ENCODE results near the gene HAUS5.
"Not testable (repeated sequence)": the region's sequence is repeated elsewhere in the genome, so short reads cannot be mapped to it uniquely, and the experiment has no call there.

Gene HAUS5

DNA sequence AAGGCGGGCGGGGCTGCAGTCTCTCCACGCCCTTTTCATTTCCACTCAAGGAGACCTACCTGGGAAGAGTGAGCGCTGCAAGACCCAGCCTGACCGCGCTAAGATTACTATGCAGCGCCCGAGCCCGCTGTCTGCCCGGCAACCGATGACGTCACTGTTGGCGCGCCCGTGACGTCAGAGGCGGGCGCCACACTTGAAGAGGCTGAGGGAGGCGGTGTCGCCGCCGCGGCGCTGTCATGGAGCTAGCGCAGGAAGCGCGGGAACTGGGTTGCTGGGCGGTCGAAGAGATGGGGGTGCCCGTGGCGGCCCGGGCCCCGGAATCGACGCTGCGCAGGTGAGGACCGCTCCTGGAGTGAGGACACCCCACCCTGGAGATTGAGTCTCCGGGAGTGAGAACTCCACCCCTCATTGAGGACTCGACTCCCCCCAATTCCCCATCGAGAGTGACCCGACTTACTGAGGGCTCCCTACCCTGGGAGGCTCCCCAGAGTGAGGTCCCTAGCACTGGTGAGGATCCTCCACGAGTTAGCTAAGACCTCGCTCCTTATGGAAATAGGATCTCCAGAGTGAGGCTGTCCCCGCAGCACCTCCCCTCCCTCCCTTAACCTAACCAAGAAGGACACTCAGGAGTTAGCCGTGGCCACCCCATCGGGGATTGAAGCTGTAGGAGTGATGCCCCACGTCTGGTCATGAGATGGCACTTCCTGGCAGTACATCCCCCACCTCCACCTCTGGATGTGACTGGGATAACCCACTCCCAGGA lies at the start of gene HAUS5:
HAUS5 (plus strand) TSS at position 177 of the 763 bp plus-strand sequence; CDS start at position 237, 60 bp downstream.
- DNase-seq = peak; percentile 87

DNA sequence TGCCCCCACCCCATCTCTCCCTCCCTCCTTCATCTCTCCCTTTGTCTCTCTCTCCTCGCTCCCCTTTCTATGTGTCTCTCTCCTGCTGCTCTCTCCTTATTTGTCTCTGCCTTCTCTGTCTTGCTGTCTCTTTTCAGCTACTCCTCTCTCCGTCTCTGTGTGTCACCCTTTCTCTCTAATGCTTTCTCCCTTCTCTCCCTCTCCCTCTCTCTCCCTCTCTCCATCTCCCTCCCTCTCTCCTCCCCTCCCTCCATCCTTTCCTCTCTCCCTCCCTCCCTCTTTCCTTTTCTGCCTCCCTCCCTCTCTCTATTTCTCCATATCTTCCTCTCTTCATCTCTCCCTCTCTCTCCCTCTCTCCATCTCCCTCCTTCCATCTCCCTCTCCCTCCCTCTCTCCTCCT lies 49.8 kb upstream of the HAUS5 start:
- DNase-seq = no peak

DNA sequence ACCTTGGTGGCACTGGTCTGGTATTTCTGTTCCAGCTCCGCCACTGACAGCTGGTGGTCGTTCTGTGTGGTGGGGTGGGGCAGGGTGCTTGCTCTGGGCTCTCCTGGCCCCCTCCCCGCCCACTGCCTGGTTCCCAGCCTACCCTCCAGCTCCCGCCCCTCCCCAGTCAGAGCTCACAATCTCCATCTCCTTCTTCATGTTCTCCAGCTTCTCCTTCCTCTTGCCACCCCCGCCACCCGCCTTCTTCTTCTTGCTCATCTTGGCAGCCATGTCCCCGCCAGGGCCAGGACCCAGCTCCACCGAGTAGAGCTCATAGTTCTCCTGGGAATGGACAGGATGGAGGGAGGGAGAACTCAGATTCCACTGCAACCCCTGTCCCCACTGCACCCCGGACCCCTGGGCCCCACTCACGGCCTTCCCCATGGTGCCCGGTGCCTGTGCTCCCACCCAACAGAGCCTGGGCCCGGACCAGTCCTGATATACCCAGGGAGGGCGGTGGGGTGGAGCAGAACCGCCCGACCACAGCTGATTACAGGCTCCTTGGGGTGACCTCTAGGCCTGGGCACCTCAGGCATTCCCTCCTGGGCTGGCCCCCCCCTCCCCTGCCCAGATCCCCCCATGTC lies 49.2 kb upstream of the HAUS5 start, which contains the start of gene ATP4A:
ATP4A (minus strand) TSS at position 452 of the 623 bp plus-strand sequence; CDS start at position 423, 29 bp downstream.
- DNase-seq = no peak

- no peak for DNase-seq
Measured at GRCh38 chr19:35565016-35565856, 47.3 kb upstream of the HAUS5 start.

- no peak for DNase-seq
Measured at GRCh38 chr19:35566738-35567137, 45.8 kb upstream of the HAUS5 start.

GRCh38 chr19:35569281-35569781 lies 43.2 kb upstream of the HAUS5 start:
- DNase-seq = no peak

- DNase-seq = no peak
Measured at GRCh38 chr19:35571406-35571965, 41.0 kb upstream of the HAUS5 start.

DNA sequence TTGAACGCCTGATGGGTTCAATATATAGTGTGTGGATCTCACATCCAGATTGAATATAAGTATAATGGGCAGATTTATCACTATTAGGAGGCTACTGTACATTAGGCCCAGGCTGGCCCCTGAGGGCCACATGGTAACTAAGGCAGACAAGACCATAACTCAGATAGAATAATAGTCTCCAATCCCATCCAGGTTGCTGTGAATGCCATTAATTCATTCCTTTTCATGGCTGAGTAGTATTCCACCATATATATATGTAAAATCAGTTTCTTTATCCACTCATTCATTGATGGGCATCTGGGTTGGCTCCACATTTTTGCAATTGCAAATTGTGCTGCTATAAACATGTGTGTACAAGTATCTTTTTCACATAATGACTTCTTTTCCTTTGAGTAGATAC lies 34.6 kb upstream of the HAUS5 start:
- no peak for DNase-seq

DNA sequence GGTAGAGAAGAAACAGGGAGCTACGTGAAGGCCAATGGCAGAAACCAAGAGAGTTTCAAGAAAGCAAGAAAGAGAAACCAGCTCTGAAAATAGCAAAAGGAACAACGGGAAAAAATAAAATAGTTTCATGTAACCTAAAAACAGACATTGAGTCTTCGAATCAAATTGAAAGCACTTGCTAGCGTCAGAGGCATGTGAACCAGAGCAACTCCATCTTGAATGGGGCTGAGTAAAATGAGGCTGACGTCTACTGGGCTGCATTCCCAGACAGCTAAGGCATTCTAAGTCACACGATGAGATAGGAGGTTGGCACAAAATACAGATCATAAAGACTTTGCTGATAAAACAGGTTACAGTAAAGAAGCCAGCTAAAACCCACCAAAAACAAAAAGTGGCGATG lies 33.8 kb upstream of the HAUS5 start:
- no peak for DNase-seq

- DNase-seq = no peak
Measured at GRCh38 chr19:35582760-35583159, 29.8 kb upstream of the HAUS5 start.

- DNase-seq = no peak
Measured at GRCh38 chr19:35585848-35586247, 26.7 kb upstream of the HAUS5 start, which contains the start of gene PMIS2. Gene PMIS2 (plus strand): TSS chr19:35586173. CDS start chr19:35586260, 87 bp downstream.

DNA sequence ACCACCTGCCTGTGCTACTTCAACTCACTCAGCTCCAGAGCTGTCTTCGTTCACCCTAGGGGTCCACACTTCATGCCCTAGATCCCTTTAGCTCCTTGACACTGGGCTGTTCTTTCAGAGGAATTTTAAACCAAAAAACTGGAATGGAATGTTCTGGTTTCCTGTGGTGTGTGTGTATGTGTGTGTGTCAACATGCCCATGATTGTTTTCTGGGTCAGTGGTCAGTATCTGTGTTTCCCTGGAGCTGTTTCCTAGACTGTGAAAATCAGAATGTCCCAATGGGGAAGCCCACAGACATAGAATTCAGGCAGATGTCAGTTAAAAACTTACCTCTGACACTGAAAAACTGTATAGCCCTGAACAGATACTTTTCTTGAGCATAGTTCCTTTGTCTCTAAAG lies 25.2 kb upstream of the HAUS5 start:
- DNase-seq = no peak

- DNase-seq = no peak
Measured at GRCh38 chr19:35590875-35591274, 21.7 kb upstream of the HAUS5 start.

DNA sequence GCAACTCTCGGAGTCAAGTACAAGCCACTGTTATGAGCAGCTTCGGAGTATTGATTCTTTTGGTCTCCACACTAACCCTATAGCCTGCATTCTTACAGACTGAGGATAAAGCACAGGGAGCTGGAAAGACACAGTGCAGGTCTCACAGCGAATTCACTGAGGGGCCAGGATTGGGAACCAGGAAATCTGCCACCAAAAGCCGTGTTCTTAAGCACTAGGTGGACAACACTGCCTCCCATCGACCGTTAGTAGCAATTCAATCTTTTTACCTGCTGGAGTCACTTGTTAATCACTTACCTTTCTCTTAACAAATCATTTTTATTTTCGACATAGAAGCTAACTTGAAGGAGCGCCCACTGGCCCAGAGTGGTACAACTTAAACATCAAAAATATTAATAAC lies 20.3 kb upstream of the HAUS5 start:
- DNase-seq = no peak

DNA sequence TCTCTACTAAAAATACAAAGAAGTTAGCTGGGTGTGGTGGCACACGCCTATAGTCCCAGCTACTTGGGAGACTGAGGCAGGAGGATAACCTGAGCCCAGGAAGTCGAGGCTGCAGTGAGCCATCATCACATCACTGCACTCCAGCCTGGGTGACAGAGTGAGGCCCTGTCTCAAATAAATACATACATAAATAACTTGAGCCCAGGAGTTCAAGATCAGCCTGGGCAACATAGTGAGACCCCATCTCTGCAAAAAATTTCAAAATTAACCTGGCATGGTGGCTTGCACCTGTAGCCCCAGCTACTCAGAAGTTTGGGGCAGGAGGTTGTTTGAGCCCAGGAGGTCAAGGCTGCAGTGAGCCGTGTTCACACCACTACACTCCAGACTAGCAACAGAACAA lies 17.5 kb upstream of the HAUS5 start:
- not testable (repeated sequence) for DNase-seq

- no peak for DNase-seq
Measured at GRCh38 chr19:35595928-35596327, 16.6 kb upstream of the HAUS5 start.

GRCh38 chr19:35596366-35596999 lies 16.1 kb upstream of the HAUS5 start:
- DNase-seq = no peak

DNA sequence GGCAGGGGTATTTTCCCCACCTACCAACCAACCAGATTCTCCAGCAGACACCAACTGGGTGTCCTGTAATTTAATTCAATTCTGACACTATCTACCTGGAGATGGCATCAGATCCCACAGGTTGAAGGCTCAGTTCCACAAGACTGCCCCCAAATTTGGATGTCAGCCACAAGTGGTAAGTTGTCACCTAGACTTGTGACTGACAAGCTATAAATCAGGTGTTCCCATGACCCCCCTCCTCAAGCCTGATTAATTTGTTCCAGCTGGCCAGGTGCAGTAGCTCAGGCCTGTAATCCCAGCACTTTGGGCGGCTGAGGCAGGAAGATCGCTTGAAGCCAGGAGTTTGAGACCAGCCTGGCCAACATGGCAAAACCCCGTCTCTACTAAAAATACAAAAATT lies 10.6 kb upstream of the HAUS5 start:
- no peak for DNase-seq

- DNase-seq = not testable (repeated sequence)
Measured at GRCh38 chr19:35604436-35604835, 8.1 kb upstream of the HAUS5 start.

- DNase-seq = not testable (repeated sequence)
Measured at GRCh38 chr19:35607170-35607569, 5.4 kb upstream of the HAUS5 start.

DNA sequence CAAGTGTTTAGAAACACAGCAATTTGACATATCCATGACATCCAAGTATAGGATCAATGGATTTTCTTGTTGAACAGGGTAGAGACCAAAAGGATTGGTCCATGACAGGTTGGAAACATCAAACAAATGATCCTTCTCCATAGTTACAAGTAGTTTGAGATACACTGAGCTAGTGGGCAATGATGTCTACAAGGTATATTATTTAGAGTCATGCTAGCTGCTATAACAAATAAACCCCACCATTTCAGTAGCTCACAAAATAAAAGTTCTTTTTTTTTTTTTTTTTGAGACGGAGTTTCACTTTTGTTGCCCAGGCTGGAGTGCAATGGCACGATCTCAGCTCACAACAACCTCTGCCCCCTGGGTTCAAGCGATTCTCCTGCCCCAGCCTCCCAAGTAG lies 4.9 kb upstream of the HAUS5 start:
- no peak for DNase-seq

GRCh38 chr19:35608251-35608650 lies 4.3 kb upstream of the HAUS5 start:
- no peak for DNase-seq

Measured in NK-92 treated with Interleukin-12 subunit alpha and Interleukin-12 subunit beta, amount 100 ng/mL, for 24 hours (cell line).